Measurements from ENCODE around the gene TMEM87B. TPM values are rescaled to one million over a fixed set of nuclear protein-coding genes. Genes with fewer than 3 reads are reported as not detected.

TMEM87B gene
- total and polyA plus RNA-seq, 2 of the 8 experiments (the other 6 are each of a cell fraction or from before 2014, with no cell fraction given) = 7.2 to 9.0 TPM

DNA sequence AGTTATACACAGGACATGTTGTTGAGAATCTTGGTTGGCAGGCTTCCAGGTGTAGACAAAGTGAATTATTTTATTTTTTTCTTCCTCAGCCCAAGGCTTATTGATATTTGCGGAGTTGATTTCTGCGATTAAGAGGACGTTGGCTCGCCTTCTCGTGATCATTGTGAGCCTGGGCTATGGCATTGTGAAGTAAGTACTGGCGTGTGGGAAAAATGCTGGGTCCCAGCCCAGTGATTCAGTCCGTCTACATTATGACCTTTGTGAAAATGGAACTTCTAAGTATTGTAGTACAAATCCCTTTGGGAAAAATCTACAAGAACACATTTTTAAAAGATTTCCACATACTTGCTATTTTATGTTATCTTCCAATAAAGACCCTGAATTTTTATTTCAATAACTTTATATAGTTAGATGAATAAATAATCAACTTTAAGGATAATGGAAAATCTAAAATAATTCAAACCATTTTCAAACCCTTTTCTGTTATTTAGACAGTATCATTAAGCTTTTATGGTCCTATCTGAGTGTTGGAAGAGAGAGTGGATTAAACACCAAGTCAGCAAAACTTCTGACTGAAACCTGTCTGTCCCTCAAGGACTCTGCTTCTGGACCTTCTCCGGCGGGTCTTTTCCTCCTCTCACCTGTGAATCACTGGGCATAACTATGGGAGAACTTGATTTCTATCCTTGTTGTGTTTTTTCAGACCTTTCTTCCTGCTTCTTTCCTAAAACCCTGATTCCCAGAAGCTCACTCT lies 31.0 kb downstream of the TMEM87B start:
- Histone ChIP-seq H4K8ac (ENCODE audit: extremely low read depth, insufficient read depth, low read length) (no peak overlapping the region), H3K23me2 (ENCODE audit: low read depth, low read length) (no peaks in the 10 kb centered on the region), H3K9ac (replicated peaks in 1 of 4; ENCODE audit: extremely low read depth in 1 of 4, low read depth in 3 of 4, low read length in 3 of 4) (no peak overlapping the region), H3K27ac (ENCODE audit: low read depth, low read length) (no peak overlapping the region), H2AK5ac (ENCODE audit: low read depth, low read length) (no peak overlapping the region), H3K36me3 (ENCODE audit: control insufficient read depth in 2 of 4, insufficient read depth in 4 of 4, low read length in 3 of 4) (peaks cover 0 to 9% (median 5%) of the 10 kb centered on the region in 4 experiments; a peak in 7 of 8 replicates), H3K4me3 (ENCODE audit: extremely low read depth in 1 of 4, insufficient read depth in 2 of 4, low read depth in 3 of 4, low read length in 4 of 4) (no peak overlapping the region), H3K14ac (ENCODE audit: insufficient read length) (no peak overlapping the region), H3K9me3 (ENCODE audit: insufficient read depth in 2 of 2, low read depth in 1 of 2, low read length in 1 of 2) (no peaks in the 10 kb centered on the region), H3K18ac (ENCODE audit: extremely low read depth, low read length) (no peak overlapping the region), H3K23ac (ENCODE audit: insufficient read length) (no peak overlapping the region), H3K4ac (replicated peaks; ENCODE audit: insufficient read length, low read depth, low read length) (no peak overlapping the region), H3K79me1 (ENCODE audit: low read depth, low read length) (no peaks in the 10 kb centered on the region), H4K91ac (replicated peaks; ENCODE audit: insufficient read length, low read length) (no peak overlapping the region), H2BK15ac (ENCODE audit: low read length) (no peak overlapping the region), H2AFZ (ENCODE audit: low read length) (no peak overlapping the region), H2BK120ac (replicated peaks; ENCODE audit: low read depth, low read length) (no peak overlapping the region), H3K4me1 (replicated peaks in 1 of 4; ENCODE audit: control insufficient read depth in 3 of 4, insufficient read depth in 4 of 4, low read length in 3 of 4) (no peaks in the 10 kb centered on the region), H4K5ac (ENCODE audit: insufficient read length, low read depth, low read length) (no peak overlapping the region), H3K4me2 (ENCODE audit: insufficient read depth in 1 of 2, low read depth in 2 of 2, low read length in 2 of 2) (no peak overlapping the region), H2BK12ac (ENCODE audit: low read depth, low read length) (no peak overlapping the region), H3K27me3 (replicated peaks in 1 of 4; ENCODE audit: control insufficient read depth in 3 of 4, extremely low read depth in 1 of 4, insufficient read depth in 3 of 4, low read length in 3 of 4) (no peaks in the 10 kb centered on the region), H4K20me1 (replicated peaks in 1 of 2; ENCODE audit: control insufficient read depth in 1 of 2, insufficient read depth in 2 of 2, low read length in 2 of 2) (peaks cover 0 to 2% of the 10 kb centered on the region in 2 experiments), H3K56ac (replicated peaks; ENCODE audit: insufficient read length, low read depth, low read length) (no peak overlapping the region), H2BK20ac (ENCODE audit: low read length) (no peak overlapping the region), H2BK5ac (ENCODE audit: low read depth, low read length) (no peak overlapping the region), H3K79me2 (ENCODE audit: control insufficient read depth in 1 of 2, insufficient read depth in 2 of 2, low read length in 2 of 2) (no peaks in the 10 kb centered on the region)
- FAIRE-seq = no peak
- CTCF ChIA-PET (ENCODE audit: partially characterized antibody) = no interaction called here
- no peak for DNase-seq (ENCODE audit: low read depth in 1 of 2, low spot score in 2 of 2)
- POLR2A ChIA-PET (ENCODE audit: partially characterized antibody) = no interaction called here
- 84% methylated on average over 9 of the region's 9 CpGs; no CpG with 5 or more reads in 1 of the 2 experiments for WGBS, 2 experiments (ENCODE audit: extremely low coverage in 1 of 2, insufficient coverage in 1 of 2, insufficient read length in 1 of 2, insufficient replicate concordance in 2 of 2, low coverage in 1 of 2, low lambda C conversion rate in 2 of 2, missing lambda C conversion rate in 1 of 2)
- TF ChIP-seq YY1 (IDR thresholded peaks at IDR 0.05; ENCODE audit: low read depth, low read length) (no peak), SP4 (IDR thresholded peaks at IDR 0.05; ENCODE audit: low read length) (no peak), PHF8 (conservative IDR thresholded peaks at IDR 0.05; ENCODE audit: low read depth, low read length) (no peak), SP1 (IDR thresholded peaks at IDR 0.05; ENCODE audit: low read depth, low read length) (no peak), NRF1 (IDR thresholded peaks at IDR 0.05; ENCODE audit: low read depth, low read length) (no peak), SAP30 (IDR thresholded peaks at IDR 0.05; ENCODE audit: insufficient read depth, insufficient replicate concordance, low read length) (no peak), TBP (IDR thresholded peaks at IDR 0.05; ENCODE audit: low read depth, low read length) (no peak)

Measured in H1 (cell line).